Choroid plexus epithelial cell (primary cell): ENCODE results near the gene GCDH.
A peak's percentile ranks its signal among the peaks of the same experiment; 100 is the strongest.
"Not testable (repeated sequence)": the region's sequence is repeated elsewhere in the genome, so short reads cannot be mapped to it uniquely, and the experiment has no call there.

ENCODE experiments used
- DNase-seq: peaks from one replicate; pipeline ENCODE4 v3.0.0-alpha.2; 2010; ENCODE audit warnings: low read depth
- H3K4me3 ChIP-seq: 2 replicates; pipeline ENCODE4 v1.5.1; 2011; ENCODE audit warnings: low read depth, mild to moderate bottlenecking, control low read depth, low read length, moderate library complexity
- CTCF ChIP-seq: conservative IDR thresholded peaks from 2 replicates; pipeline ENCODE4 v1.5.1; 2011; ENCODE audit warnings: low read depth, mild to moderate bottlenecking, control low read depth, inconsistent platforms, low read length, moderate library complexity

The GCDH gene

GRCh38 chr19:12890787-12891552, at the start of gene GCDH:
TSS of gene GCDH (plus strand) at chr19:12891160. CDS start at chr19:12891305, 145 bp downstream.
- peak; percentile 99 for DNase-seq
- H3K4me3 ChIP-seq, result peak within 1 kb of the TSS; percentile 93
- TF ChIP-seq CTCF, result no peak

GRCh38 chr19:12842511-12842910, 48.4 kb upstream of the GCDH start:
- no peak for DNase-seq
- no peak for TF ChIP-seq CTCF

DNA sequence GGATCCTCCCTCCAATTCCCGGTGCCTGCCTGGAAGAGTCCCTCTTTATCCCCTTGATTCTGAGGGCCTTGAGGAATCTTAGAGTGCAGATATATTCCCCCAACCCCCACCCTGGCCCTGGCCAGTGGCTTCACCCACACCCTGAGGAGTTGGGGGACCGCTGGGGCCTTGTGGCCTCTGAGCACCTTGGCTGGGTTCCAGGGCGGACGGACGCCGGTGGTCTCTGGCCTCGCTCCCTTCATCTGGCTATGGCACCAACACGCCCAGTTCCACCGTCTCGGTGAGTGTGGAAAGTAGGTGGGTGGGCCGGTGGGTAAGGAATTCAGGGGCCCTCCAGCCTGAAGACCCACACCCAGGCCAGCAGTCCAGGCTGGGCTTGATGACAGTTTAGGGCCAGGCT, 47.6 kb upstream of the GCDH start:
- no peak overlapping the region for H3K4me3 ChIP-seq
- TF ChIP-seq CTCF, result no peak
- DNase-seq, result no peak

More at GRCh38 chr19:12842511-12842910, 48.4 kb upstream of the GCDH start:
- H3K4me3 ChIP-seq, result no peak overlapping the region

DNA sequence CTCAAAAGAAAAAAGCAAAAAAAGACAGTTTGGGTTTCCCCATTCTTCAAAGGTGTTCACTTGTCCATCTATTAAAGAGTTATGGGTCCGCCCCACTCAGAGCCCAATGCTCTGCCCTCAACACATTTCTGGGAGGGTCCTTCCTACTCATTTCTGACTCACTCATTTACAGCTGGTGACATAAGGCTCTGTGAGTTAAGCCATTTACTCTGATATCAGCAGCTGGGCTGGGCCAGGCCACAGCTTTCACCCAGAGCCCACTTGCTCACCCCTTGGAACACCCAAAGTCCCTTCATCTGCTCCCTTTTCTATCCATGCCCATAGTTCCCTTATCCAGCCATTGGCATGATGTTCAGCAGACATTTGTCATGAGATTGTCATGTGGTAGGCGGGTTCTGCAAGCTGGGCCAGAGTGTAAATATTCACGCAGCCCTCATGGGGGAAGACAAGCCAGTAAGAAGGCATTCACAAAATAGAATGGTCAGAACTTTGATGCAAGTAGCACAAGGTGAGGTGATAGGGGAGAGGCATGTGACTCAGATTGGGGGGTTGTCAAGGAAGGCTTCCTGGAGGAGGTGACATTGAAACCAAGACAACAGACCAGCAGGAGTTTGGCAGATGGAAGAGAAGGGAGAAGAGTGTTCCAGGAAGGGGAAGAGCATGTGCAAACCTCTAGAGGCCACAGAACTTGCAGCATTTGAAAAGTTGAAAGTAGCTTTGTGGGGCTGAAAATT, 46.8 kb upstream of the GCDH start:
- no peak for TF ChIP-seq CTCF
- no peak for DNase-seq
- no peak overlapping the region for H3K4me3 ChIP-seq

DNA sequence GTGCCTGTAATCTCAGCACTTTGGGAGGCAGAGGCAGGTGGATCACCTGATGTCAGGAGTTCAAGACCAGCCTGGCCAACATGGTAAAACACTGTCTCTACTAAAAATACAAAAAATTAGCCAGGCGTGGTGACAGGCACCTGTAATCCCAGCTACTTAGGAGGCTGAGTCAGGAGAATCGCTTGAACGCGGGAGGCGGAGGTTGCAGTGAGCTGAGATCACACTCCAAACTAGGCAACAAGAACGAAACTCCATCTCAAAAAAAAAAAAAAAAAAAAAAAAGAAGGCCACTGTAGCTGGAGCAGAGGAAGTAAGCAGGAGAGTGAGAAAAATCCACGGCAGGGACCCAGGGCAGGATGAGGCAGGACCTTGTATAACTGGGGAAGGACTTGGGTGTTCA, 44.3 kb upstream of the GCDH start:
- DNase-seq, H3K4me3 ChIP-seq: not testable (repeated sequence)

- peak; percentile 80 for DNase-seq
- peak overlapping the region; percentile 36 for H3K4me3 ChIP-seq
- TF ChIP-seq CTCF, result peak; percentile 74
These were observed 43.5 kb upstream of the GCDH start for GRCh38 chr19:12847159-12848139.

GRCh38 chr19:12856653-12857052, 34.3 kb upstream of the GCDH start:
- DNase-seq, result no peak
- TF ChIP-seq CTCF, result no peak
- no peak overlapping the region for H3K4me3 ChIP-seq
